Bronchial smooth muscle cell (primary cell): ENCODE data around the gene SORBS1. TPM values are rescaled to one million over a fixed set of nuclear protein-coding genes. Genes with fewer than 3 reads are reported as not detected.

ENCODE experiments used
- total RNA-seq: library from RNA; depleted of rRNA; stranded (reverse); fragments of >200 nt; gene quantifications from 2 replicates; pipeline ENCODE4 v1.2.1, GENCODE V29; 2014

The SORBS1 gene
- total RNA-seq: 0.09 and 0.16 TPM in 2 replicates

DNA sequence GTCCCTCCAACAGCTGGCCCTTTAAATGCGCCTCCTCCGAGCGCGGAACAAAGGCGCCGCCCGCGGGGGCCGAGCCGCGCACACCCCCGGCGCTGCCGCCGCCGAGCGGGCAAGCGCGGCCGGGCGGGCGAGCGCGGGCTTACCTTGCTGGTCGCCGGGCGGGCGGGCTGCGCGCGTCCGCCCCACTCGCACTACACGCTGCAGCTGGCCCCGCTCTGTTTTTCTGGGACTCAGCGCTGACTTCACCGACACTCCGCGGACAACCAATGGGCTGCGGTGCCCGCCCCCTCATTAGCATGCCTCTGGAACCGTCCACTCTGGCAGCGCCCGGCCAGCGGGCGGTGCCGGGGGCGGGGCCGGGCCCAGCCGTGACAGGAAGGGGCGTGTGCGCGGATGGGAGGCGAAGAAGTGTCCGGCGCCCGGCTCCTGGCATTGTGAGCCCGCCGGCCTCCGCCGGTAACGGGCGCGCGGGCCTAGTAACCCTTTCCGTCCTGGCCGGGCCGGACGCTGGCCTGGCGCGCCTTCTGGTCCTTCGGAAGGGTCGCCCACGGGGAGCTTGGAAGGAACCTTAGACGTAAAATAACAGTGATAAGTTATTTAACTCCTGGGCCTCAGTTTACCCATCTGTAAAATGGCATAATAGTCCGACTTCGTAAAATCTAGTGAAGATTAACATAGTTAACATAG lies at the start of gene SORBS1:
TSS of gene SORBS1 (minus strand) at position 195 of the 687 bp plus-strand sequence. CDS start 120,236 bp downstream, outside the sequence.

DNA sequence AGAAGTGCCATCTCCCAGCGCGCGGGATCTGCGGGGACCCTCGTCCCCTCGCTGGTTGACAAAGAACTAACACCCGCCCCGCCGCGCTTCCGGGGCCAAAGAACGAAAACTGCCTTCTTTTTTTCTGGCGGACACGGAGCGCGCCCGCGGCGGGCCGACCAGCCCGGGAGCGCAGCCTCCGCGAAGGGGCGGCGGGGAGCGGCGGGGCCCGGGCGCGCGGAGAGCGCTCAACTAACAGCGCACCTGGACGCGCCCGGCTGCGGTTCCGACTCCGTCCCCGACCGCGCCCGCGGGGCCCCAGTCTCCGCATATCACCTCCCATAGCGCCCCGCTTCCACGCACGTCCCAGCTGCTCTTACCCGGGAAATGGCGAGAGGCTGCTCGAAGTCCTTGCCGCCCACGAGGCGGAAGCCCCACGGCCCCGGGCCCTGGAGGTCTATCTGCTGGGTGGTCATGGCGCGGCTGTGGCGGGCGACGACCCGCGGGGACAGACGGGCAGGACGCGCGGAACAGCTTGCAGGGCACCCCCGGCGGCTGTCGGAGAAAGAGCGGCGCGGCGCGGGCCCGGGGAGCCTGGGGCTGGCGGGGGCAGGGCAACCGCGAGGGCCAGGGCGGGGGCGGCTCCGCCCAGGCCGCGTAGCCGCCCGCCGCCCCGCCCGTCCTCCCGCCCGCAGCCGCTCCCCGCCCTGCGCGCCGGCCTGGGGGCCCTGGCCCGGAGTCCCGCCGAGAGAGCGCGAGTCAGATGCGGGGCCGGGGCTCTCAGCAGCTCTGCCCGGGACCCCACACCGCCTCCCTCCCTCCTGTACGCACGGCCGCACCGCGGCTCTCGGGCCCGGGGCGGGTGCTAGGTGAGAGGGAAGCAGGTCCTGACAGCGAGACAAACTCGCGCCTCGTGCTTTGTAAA lies 270.5 kb downstream of the SORBS1 start, which contains the start of gene PDLIM1:
TSS of gene PDLIM1 (minus strand) at position 543 of the 904 bp plus-strand sequence. CDS start at position 455, 88 bp downstream.

Other genes with a start within 250 kb of the SORBS1 start
- 77.4 and 86.7 TPM in 2 replicates for gene ALDH18A1, start 95.3 kb upstream of the SORBS1 start, total RNA-seq
- gene TCTN3, start 132.6 kb upstream of the SORBS1 start, total RNA-seq: 20.9 and 26.6 TPM in 2 replicates
- under 0.01 and 0.60 TPM in 2 replicates for gene ENTPD1, start 194.8 kb upstream of the SORBS1 start, total RNA-seq